GM12801 (cell line): ENCODE results near the gene MYO5B.

ENCODE experiments used
- TF ChIP-seq, protein P1 (sequence below): IDR thresholded peaks from one replicate; pipeline ENCODE4 v1.5.1; 2011; ENCODE audit warnings: control low read depth; ENCODE audit not compliant: insufficient read length; ENCODE audit errors: extremely low read depth

The MYO5B gene

DNA sequence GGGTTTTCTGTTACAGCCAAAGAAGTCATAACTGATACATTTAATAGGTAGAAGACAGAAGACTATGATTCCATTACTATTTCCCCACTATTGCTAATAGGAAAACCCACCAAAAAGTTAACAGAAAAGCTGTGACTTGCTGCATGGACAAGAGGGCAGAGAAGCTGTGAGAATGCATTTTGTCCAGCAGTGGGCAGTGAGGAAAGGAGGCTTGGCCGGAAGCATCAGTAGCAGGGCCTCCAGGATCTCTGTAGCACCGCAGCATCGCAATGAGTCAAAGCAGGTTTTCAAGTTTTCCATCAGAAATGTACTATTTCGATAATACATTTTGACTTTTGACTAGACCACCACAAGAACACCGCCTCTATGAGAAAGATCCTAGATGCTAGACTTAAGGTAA is 24.9 kb downstream of the MYO5B start:
- TF ChIP-seq, protein P1, sequence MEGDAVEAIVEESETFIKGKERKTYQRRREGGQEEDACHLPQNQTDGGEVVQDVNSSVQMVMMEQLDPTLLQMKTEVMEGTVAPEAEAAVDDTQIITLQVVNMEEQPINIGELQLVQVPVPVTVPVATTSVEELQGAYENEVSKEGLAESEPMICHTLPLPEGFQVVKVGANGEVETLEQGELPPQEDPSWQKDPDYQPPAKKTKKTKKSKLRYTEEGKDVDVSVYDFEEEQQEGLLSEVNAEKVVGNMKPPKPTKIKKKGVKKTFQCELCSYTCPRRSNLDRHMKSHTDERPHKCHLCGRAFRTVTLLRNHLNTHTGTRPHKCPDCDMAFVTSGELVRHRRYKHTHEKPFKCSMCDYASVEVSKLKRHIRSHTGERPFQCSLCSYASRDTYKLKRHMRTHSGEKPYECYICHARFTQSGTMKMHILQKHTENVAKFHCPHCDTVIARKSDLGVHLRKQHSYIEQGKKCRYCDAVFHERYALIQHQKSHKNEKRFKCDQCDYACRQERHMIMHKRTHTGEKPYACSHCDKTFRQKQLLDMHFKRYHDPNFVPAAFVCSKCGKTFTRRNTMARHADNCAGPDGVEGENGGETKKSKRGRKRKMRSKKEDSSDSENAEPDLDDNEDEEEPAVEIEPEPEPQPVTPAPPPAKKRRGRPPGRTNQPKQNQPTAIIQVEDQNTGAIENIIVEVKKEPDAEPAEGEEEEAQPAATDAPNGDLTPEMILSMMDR, result no peak

DNA sequence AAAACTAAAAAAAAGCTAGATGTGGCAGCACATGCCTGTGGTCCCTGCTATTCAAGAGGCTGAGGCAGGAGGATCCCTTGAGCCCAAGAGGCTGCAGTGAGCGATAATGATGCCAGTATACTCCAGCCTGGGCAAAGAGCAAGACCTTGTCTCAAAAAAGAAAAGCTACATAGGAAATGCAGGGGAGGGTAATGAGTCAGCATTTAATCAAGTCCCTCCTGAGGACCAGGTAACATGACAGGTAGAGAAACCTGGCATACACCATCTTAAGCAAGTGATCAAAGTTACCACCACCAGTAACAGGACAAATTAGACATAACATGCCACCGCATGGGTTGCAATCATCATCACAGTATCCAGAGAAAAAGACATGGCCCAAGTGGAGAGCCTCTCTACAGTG is 25.8 kb downstream of the MYO5B start:
- TF ChIP-seq, protein P1, result no peak

DNA sequence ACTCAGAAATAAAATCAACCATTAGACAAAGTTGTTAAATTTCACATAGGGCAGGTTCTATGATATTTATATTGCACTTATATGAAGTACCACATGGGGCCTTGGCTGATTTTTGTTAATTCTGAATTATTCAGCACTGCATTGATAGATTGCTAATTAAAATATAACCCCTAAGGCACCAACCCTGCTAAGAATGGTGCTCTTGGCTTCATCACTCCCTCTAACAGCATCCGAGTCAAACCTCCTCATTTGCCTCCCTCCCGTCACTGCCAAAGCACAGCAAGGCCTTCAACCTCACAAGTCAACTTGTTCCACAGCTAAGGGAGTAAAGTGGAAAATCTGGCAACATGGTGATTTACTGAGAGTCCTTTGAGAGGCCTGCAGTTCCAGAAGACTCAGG is 27.0 kb downstream of the MYO5B start:
- TF ChIP-seq, protein P1, result no peak

DNA sequence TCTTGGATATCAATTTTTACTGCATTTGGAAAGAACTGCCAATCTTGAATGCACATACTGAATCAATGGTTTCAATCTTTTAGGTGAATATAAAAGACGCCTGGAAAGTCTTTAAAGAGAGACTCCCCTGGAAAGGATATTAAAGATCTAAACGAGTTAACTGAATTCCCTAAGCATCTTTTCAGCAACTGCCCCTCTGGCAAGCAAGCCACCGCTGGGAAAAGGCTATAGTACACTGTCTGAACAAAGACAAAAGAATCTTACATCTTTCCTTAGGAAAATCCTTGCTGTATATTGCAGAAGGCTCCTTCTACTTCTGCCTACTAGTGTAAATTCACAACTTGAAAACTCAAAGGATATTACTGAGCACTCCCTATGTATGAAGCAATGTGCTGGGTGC is 28.0 kb downstream of the MYO5B start:
- TF ChIP-seq, protein P1, result no peak

DNA sequence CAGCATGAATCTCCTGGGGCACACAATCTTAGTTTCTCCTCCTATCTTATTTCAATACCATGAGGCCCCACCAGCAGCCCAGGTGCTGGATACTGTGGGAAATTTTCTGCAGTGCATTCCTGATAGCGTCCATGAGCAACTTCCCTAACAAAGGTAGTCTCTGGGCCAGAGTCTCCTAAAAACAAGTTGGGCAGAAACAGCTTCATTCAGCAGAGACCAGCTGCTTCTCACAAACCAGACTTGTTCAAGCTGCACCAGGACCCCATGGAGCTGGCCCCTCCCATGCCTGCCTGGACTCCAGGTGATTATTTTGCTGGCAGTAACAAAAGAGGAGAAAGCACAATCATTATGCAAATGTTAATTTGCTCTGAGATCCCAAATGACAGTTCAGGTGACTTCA is 31.4 kb downstream of the MYO5B start:
- TF ChIP-seq, protein P1, result no peak

DNA sequence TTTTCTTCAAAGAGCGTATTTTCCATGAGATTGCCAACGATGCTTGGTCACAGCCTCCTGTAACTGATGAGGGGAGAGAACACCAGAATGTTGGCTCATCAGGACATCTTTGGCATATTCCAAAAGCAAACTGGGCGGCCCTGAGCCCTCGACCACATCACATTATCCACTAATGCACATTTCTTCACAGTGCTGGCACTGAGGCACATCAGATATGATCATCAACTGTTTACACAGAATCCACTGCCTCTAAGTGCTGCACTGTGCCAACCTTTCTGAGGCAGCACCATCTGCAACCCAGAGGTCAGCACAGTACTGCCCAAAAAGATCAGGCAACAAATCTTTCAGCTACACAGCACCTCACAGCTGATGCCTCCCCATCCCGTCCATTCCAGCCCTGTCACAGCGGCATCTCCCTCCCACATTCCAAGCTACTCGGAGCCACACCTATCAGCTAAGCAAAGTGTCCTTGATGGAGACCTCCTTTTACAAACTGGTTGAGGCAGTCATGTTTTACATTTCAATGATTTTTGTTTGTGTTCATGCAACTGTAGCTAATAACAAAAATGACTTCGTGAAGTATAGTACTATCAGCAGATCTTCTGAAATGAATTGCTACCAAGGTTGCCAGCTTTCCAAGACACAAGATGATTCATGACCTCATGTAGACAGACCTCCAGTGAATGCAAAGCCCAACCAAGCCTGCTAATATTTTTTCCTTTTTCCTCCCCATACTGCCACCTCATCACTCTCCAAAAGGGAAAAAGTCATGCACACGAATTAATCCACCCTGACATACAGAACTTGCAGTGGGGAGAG is 32.3 kb downstream of the MYO5B start:
- TF ChIP-seq, protein P1, result no peak

DNA sequence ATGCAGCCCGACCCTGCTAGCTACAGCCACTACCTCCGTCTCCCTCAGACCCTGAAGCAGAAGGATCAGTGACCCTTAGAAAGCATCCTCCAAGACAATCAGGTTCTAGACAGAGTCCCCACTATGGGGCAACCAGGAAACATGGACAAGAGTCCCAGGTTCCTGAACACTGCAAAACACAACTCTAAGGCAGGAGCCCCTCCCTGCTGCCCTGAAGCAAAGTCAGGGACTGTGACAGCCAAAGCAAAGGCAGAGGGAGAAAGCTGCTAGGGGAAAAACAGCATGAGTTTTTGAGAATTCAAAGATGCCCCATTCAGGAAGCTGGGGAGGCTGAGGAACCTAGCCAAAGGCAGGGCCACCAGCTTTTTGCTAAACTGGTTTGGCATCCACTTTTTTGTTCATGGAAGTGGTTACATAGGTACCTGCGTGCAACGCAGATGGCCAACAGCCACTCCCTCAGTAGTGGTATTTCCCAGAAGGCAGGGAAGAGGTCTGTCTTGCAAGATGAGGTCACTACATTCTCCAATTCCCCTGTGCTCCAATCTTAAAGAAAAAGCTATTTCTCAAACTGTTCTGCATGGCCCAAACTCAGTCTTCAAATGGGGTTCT is 33.2 kb downstream of the MYO5B start:
- TF ChIP-seq, protein P1, result no peak
